Testis (tissue), 2 donors: ENCODE measurements around the gene IMPG1.

Experiments used
- CTCF ChIP-seq, 3 experiments: fragments of 450-650 bp in 2 of 3; fragments of 200-600 bp in 1 of 3; sonication (generic) in 1 of 3; IDR thresholded peaks; one replicate each; pipeline ENCODE4 v1.5.1; 2016 to 2019; ENCODE audit warnings: antibody characterized with exemption in 3 of 3, mild to moderate bottlenecking in 2 of 3, moderate library complexity in 1 of 3
- POLR2A ChIP-seq: fragments of 450-650 bp; IDR thresholded peaks from one replicate; pipeline ENCODE4 v1.6.1; 2017; ENCODE audit warnings: antibody characterized with exemption, mild to moderate bottlenecking, moderate library complexity

GRCh38 chr6:75876152-75876551, 196.3 kb downstream of the IMPG1 start:
- TF ChIP-seq CTCF (IDR thresholded peaks at IDR 0.05) (no peak), POLR2A (no peak)
